ENCODE measurements around the gene SSU72. TPM values are rescaled to one million over a fixed set of nuclear protein-coding genes. Genes with fewer than 3 reads are reported as not detected.

SSU72 gene
- total and polyA plus RNA-seq, 2 donors from 2014 or later, result 102 to 143 TPM

- FAIRE-seq (no peak), DNase-seq (peak in 2 of 5 donors; percentile 48 to 68)
- no peaks in the 10 kb centered on the region for H3K36me3 ChIP-seq (ENCODE audit: control insufficient read depth in 2 of 3, insufficient read depth in 3 of 3, low read length in 3 of 3)
- no peaks in the 10 kb centered on the region for H3K4me1 ChIP-seq (ENCODE audit: control insufficient read depth in 2 of 3, insufficient read depth in 2 of 3, low read depth in 1 of 3, low read length in 3 of 3)
- H3K4me3 ChIP-seq (ENCODE audit: low read length in 3 of 3), result no peak overlapping the region
- no peaks in the 10 kb centered on the region for H3K27me3 ChIP-seq (ENCODE audit: control insufficient read depth, insufficient read depth, low read length)
- intact Hi-C loops (cut with DNase I), result no loop called here
- no peaks in the 10 kb centered on the region for H3K9me3 ChIP-seq (ENCODE audit: control insufficient read depth in 2 of 3, insufficient read depth in 1 of 3, low read length in 3 of 3)
- no peak overlapping the region for H3K27ac ChIP-seq (ENCODE audit: low read depth in 2 of 2, low read length in 2 of 2)
- no peak overlapping the region for H3K9ac ChIP-seq (ENCODE audit: low read length in 3 of 3)
- TF ChIP-seq CTCF (IDR thresholded peaks at IDR 0.05; ENCODE audit: borderline replicate concordance, extremely low read depth, insufficient read depth), result no peak
Measured at GRCh38 chr1:1623181-1623630, 48.5 kb upstream of the SSU72 start.

- intact Hi-C loops (cut with DNase I), result no loop called here
- Histone ChIP-seq H3K36me3 (ENCODE audit: control insufficient read depth in 2 of 3, insufficient read depth in 3 of 3, low read length in 3 of 3) (peaks cover 0 to 3% (median 0%) of the 10 kb centered on the region in 3 donors), H3K4me3 (ENCODE audit: low read length in 3 of 3) (no peak overlapping the region), H3K9me3 (ENCODE audit: control insufficient read depth in 2 of 3, insufficient read depth in 1 of 3, low read length in 3 of 3) (no peaks in the 10 kb centered on the region), H3K9ac (ENCODE audit: low read length in 3 of 3) (no peak overlapping the region), H3K27ac (ENCODE audit: low read depth in 2 of 2, low read length in 2 of 2) (no peak overlapping the region), H3K27me3 (ENCODE audit: control insufficient read depth, insufficient read depth, low read length) (no peaks in the 10 kb centered on the region), H3K4me1 (ENCODE audit: control insufficient read depth in 2 of 3, insufficient read depth in 2 of 3, low read depth in 1 of 3, low read length in 3 of 3) (no peaks in the 10 kb centered on the region)
- FAIRE-seq (no peak), DNase-seq (peak in 1 of 5 donors; percentile 72)
- TF ChIP-seq CTCF (IDR thresholded peaks at IDR 0.05; ENCODE audit: borderline replicate concordance, extremely low read depth, insufficient read depth), result no peak
Measured at GRCh38 chr1:1622788-1623094, 48.1 kb upstream of the SSU72 start.

GRCh38 chr1:1622010-1622787, 47.5 kb upstream of the SSU72 start:
- no peaks in the 10 kb centered on the region for H3K27me3 ChIP-seq (ENCODE audit: control insufficient read depth, insufficient read depth, low read length)
- H3K36me3 ChIP-seq (ENCODE audit: control insufficient read depth in 2 of 3, insufficient read depth in 3 of 3, low read length in 3 of 3), result peaks cover 0 to 6% (median 0%) of the 10 kb centered on the region in 3 donors
- intact Hi-C loops (cut with DNase I), result no loop called here
- peak in 1 of 5 donors; percentile 61 for DNase-seq
- H3K9ac ChIP-seq (ENCODE audit: low read length in 3 of 3), result no peak overlapping the region
- H3K27ac ChIP-seq (ENCODE audit: low read depth in 2 of 2, low read length in 2 of 2), result no peak overlapping the region
- H3K9me3 ChIP-seq (ENCODE audit: control insufficient read depth in 2 of 3, insufficient read depth in 1 of 3, low read length in 3 of 3), result no peaks in the 10 kb centered on the region
- no peak overlapping the region for H3K4me3 ChIP-seq (ENCODE audit: low read length in 3 of 3)
- no peak for TF ChIP-seq CTCF (IDR thresholded peaks at IDR 0.05; ENCODE audit: borderline replicate concordance, extremely low read depth, insufficient read depth)
- H3K4me1 ChIP-seq (ENCODE audit: control insufficient read depth in 2 of 3, insufficient read depth in 2 of 3, low read depth in 1 of 3, low read length in 3 of 3), result peaks cover 0 to 4% (median 0%) of the 10 kb centered on the region in 3 donors
- no peak for FAIRE-seq
